SK-N-SH (cell line): ENCODE measurements around the gene CTSZ. TPM values are rescaled to one million over a fixed set of nuclear protein-coding genes. Genes with fewer than 3 reads are reported as not detected.

Experiments
- CHD2 ChIP-seq: fragments of 150-350 bp; IDR thresholded peaks from 2 replicates; pipeline ENCODE4 v1.6.1; 2018; ENCODE audit warnings: low read length; ENCODE audit not compliant: partially characterized antibody
- EP300 ChIP-seq, 2 experiments: IDR thresholded peaks; 2 replicates each; pipeline versions ENCODE4 v1.4.0 to v1.6.1; 2012; ENCODE audit warnings: borderline replicate concordance in 1 of 2, low read depth in 1 of 2, low read length in 1 of 2
- EZH2phosphoT487 ChIP-seq: fragments of 200-600 bp; sonication (generic); IDR thresholded peaks from 2 replicates; pipeline ENCODE4 v1.6.1; 2017; ENCODE audit warnings: low read depth, mixed run types, mild to moderate bottlenecking, antibody characterized with exemption, moderate library complexity, borderline replicate concordance
- FOXM1 ChIP-seq: IDR thresholded peaks from 2 replicates; pipeline ENCODE4 v1.4.0; 2012; ENCODE audit warnings: low read depth, mild to moderate bottlenecking
- IRF3 ChIP-seq: fragments of 150-350 bp; IDR thresholded peaks from 2 replicates; pipeline ENCODE4 v1.6.1; 2016; ENCODE audit warnings: mild to moderate bottlenecking, low read depth, low read length
- JUND ChIP-seq: IDR thresholded peaks from 2 replicates; pipeline ENCODE4 v1.4.0; 2012
- MEF2A ChIP-seq: IDR thresholded peaks from 2 replicates; pipeline ENCODE4 v1.4.0; 2012; ENCODE audit warnings: low read depth, borderline replicate concordance
- MXI1 ChIP-seq: IDR thresholded peaks from 2 replicates; pipeline ENCODE4 v1.6.1; 2012; ENCODE audit warnings: mild to moderate bottlenecking, low read depth, low read length, improper control_type of control experiment
- NFIC ChIP-seq: IDR thresholded peaks from 2 replicates; pipeline ENCODE4 v1.4.0; 2012; ENCODE audit warnings: borderline replicate concordance
- NRF1 ChIP-seq: IDR thresholded peaks from 2 replicates; pipeline ENCODE4 v1.6.1; 2012; ENCODE audit warnings: low read depth, mild to moderate bottlenecking, low read length
- POLR2AphosphoS5 ChIP-seq: IDR thresholded peaks from 2 replicates; pipeline ENCODE4 v1.6.1; 2012; ENCODE audit warnings: low read depth, low read length
- RAD21 ChIP-seq: IDR thresholded peaks from 2 replicates; pipeline ENCODE4 v1.6.1; 2012; ENCODE audit warnings: mild to moderate bottlenecking, low read length
- REST ChIP-seq: IDR thresholded peaks from 2 replicates; pipeline ENCODE4 v1.6.1; 2012; ENCODE audit warnings: mild to moderate bottlenecking, low read depth, low read length, moderate library complexity
- RFX5 ChIP-seq: IDR thresholded peaks from 2 replicates; pipeline ENCODE4 v1.6.1; 2012; ENCODE audit warnings: mild to moderate bottlenecking, improper control_type of control experiment, low read length
- RXRA ChIP-seq: IDR thresholded peaks from 2 replicates; pipeline ENCODE4 v1.4.0; 2012; ENCODE audit warnings: low read depth, mild to moderate bottlenecking, borderline replicate concordance
- TAF1 ChIP-seq: IDR thresholded peaks from 2 replicates; pipeline ENCODE4 v1.6.1; 2012; ENCODE audit warnings: low read depth, mild to moderate bottlenecking, low read length, moderate library complexity, borderline replicate concordance
- TCF12 ChIP-seq: IDR thresholded peaks from 2 replicates; pipeline ENCODE4 v1.4.0; 2012
- TEAD4 ChIP-seq: IDR thresholded peaks from 2 replicates; pipeline ENCODE4 v1.4.0; 2012; ENCODE audit warnings: mild to moderate bottlenecking, borderline replicate concordance; ENCODE audit not compliant: insufficient read depth
- YY1 ChIP-seq: IDR thresholded peaks from 2 replicates; pipeline ENCODE4 v1.4.0; 2012; ENCODE audit warnings: low read depth, mild to moderate bottlenecking
- polyA plus RNA-seq, 3 experiments: library from polyadenylated mRNA; depleted of rRNA; stranded (reverse); fragments of >200 nt; gene quantifications; 2 replicates each; pipeline ENCODE4 v1.2.3, GENCODE V29; 2012
- TF ChIP-seq, protein P1 (sequence below): fragments of 200-600 bp; sonication (generic); IDR thresholded peaks from 2 replicates; pipeline ENCODE4 v1.6.1; 2017; ENCODE audit warnings: antibody characterized with exemption, mild to moderate bottlenecking, moderate library complexity
- TF ChIP-seq, protein P2 (sequence below): IDR thresholded peaks from 2 replicates; pipeline ENCODE4; 2012

CTSZ gene
- polyA plus RNA-seq, 1 of the 3 experiments (the other 2 are of a cell fraction) = 0.03 TPM

DNA sequence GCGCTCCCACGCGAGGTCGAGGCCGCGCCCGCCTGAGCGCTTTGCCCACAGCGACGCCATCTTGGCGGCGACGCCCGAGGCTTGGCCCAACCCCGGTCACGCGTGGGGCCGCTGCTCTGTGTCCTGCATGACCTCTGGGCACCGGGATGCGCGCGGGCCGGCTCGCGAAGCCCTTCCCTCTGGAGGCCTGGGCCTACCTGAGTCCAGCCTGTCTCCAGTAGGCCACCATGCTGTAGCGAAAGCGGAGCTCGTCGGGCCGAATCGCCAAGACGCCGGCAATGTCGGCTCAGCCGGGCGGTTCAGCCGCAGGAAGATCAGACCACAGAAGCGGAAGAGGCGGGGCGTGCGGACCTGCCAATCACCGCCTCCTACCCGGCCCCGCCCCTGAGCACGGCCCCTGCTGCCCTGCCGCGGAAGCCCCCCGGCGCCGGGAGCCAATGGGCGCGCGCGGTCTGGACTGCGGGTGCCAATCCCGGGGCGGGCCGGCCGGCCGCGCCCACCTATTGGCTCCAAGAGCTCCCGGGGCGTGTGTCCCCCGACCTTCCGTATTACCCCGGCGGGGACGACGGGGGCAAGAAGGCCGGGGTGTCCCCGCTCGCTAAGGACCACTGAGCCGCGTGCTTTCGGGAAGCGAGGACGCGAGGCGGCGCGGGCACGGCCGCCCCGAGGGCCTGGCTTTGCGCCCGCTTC, 25.1 kb upstream of the CTSZ start, which contains the start of gene ATP5F1E (continued):
- TF ChIP-seq, protein P1, sequence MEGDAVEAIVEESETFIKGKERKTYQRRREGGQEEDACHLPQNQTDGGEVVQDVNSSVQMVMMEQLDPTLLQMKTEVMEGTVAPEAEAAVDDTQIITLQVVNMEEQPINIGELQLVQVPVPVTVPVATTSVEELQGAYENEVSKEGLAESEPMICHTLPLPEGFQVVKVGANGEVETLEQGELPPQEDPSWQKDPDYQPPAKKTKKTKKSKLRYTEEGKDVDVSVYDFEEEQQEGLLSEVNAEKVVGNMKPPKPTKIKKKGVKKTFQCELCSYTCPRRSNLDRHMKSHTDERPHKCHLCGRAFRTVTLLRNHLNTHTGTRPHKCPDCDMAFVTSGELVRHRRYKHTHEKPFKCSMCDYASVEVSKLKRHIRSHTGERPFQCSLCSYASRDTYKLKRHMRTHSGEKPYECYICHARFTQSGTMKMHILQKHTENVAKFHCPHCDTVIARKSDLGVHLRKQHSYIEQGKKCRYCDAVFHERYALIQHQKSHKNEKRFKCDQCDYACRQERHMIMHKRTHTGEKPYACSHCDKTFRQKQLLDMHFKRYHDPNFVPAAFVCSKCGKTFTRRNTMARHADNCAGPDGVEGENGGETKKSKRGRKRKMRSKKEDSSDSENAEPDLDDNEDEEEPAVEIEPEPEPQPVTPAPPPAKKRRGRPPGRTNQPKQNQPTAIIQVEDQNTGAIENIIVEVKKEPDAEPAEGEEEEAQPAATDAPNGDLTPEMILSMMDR = no peak
- no peak for TF ChIP-seq EZH2phosphoT487
- TF ChIP-seq TCF12 = no peak
- TF ChIP-seq IRF3 = peak; percentile 43; the same call in 1 of the 2 replicates
- TF ChIP-seq MXI1 = peak; percentile 84
- TF ChIP-seq, protein P2, sequence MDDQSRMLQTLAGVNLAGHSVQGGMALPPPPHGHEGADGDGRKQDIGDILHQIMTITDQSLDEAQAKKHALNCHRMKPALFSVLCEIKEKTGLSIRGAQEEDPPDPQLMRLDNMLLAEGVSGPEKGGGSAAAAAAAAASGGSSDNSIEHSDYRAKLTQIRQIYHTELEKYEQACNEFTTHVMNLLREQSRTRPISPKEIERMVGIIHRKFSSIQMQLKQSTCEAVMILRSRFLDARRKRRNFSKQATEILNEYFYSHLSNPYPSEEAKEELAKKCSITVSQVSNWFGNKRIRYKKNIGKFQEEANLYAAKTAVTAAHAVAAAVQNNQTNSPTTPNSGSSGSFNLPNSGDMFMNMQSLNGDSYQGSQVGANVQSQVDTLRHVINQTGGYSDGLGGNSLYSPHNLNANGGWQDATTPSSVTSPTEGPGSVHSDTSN = peak; percentile 98
- no peak for TF ChIP-seq MEF2A
- no peak for TF ChIP-seq TEAD4
- TF ChIP-seq FOXM1 = no peak
- 0 out of 4 replicates have a peak, but pooled peaks of 1 of the 2 experiments have one; percentile 1 for TF ChIP-seq EP300 (IDR thresholded peaks at IDR 0.05; ENCODE audit: borderline replicate concordance in 1 of 2, low read depth in 1 of 2, low read length in 1 of 2)
- peak; percentile 54; the same call in 1 of the 2 replicates for TF ChIP-seq TAF1
- TF ChIP-seq NRF1 = 0 out of 2 replicates have a peak, but pooled peaks have one; percentile 14
- peak; percentile 1; the same call in 1 of the 2 replicates for TF ChIP-seq RAD21
- TF ChIP-seq JUND = no peak; the same call in 1 of the 2 replicates
- TF ChIP-seq POLR2AphosphoS5 = peak; percentile 85
- TF ChIP-seq RFX5 = peak; percentile 77
- TF ChIP-seq YY1 = peak; percentile 91
- TF ChIP-seq NFIC = no peak
- TF ChIP-seq RXRA = no peak
- no peak for TF ChIP-seq REST
- TF ChIP-seq CHD2 = peak; percentile 51
- TF ChIP-seq, all 33 proteins: peak for 17
